DOHH2 (cell line): ENCODE data around the gene TMEM94.

Experiments used
- EZH2phosphoT487 ChIP-seq: fragments of 200-600 bp; sonication (generic); IDR thresholded peaks from 2 replicates; pipeline ENCODE4 v1.6.1; 2017; ENCODE audit warnings: borderline replicate concordance, mild to moderate bottlenecking, antibody characterized with exemption, low read length, moderate library complexity, mixed read lengths
- TF ChIP-seq, protein P1 (sequence below): fragments of 200-600 bp; sonication (generic); IDR thresholded peaks from one replicate; pipeline ENCODE4 v1.5.1; 2014; ENCODE audit warnings: antibody characterized with exemption, mild to moderate bottlenecking, low read depth, low read length; ENCODE audit not compliant: poor library complexity, severe bottlenecking

GRCh38 chr17:75531721-75532072, 75.3 kb downstream of the TMEM94 start:
- TF ChIP-seq, protein P1, sequence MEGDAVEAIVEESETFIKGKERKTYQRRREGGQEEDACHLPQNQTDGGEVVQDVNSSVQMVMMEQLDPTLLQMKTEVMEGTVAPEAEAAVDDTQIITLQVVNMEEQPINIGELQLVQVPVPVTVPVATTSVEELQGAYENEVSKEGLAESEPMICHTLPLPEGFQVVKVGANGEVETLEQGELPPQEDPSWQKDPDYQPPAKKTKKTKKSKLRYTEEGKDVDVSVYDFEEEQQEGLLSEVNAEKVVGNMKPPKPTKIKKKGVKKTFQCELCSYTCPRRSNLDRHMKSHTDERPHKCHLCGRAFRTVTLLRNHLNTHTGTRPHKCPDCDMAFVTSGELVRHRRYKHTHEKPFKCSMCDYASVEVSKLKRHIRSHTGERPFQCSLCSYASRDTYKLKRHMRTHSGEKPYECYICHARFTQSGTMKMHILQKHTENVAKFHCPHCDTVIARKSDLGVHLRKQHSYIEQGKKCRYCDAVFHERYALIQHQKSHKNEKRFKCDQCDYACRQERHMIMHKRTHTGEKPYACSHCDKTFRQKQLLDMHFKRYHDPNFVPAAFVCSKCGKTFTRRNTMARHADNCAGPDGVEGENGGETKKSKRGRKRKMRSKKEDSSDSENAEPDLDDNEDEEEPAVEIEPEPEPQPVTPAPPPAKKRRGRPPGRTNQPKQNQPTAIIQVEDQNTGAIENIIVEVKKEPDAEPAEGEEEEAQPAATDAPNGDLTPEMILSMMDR: no peak
- no peak for TF ChIP-seq EZH2phosphoT487
